Peyer's patch (tissue), 4 donors: ENCODE data around the gene PHF10.

ENCODE experiments used
- CTCF ChIP-seq, 6 experiments: fragments of 450-650 bp in 4 of 6; fragments of 200-600 bp in 2 of 6; sonication (generic) in 1 of 6; IDR thresholded peaks; one replicate each; pipeline ENCODE4 v1.5.1; 2017 to 2019; ENCODE audit warnings: antibody characterized with exemption in 6 of 6, mild to moderate bottlenecking in 3 of 6, moderate library complexity in 1 of 6
- POLR2A ChIP-seq, 2 donors: fragments of 450-650 bp; IDR thresholded peaks; one replicate each; pipeline ENCODE4 v1.5.1; 2017; ENCODE audit warnings: antibody characterized with exemption in 2 of 2, mild to moderate bottlenecking in 2 of 2, moderate library complexity in 2 of 2

GRCh38 chr6:169657284-169657610 lies 67.1 kb downstream of the PHF10 start:
- no peak for TF ChIP-seq CTCF (IDR thresholded peaks at IDR 0.05)
- no peak for TF ChIP-seq POLR2A (IDR thresholded peaks at IDR 0.05)
